Liver (tissue), 3 donors: ENCODE results near the gene SOD1.
"Not testable (repeated sequence)": the region's sequence is repeated elsewhere in the genome, so short reads cannot be mapped to it uniquely, and the experiment has no call there.

Source experiments
- ATF3 ChIP-seq: IDR thresholded peaks from 2 replicates; pipeline ENCODE4 v1.6.1; 2016; ENCODE audit warnings: antibody characterized with exemption
- GABPA ChIP-seq, 2 donors: IDR thresholded peaks in 1 of 2; conservative IDR thresholded peaks in 1 of 2; 2 replicates each; pipeline ENCODE4 v1.6.1; 2016; ENCODE audit warnings: antibody characterized with exemption in 2 of 2, mild to moderate bottlenecking in 1 of 2, moderate library complexity in 1 of 2
- HNF4A ChIP-seq, 2 donors: conservative IDR thresholded peaks; 2 replicates each; pipeline ENCODE4 v1.6.1; 2016; ENCODE audit warnings: antibody characterized with exemption in 2 of 2, mild to moderate bottlenecking in 2 of 2
- TF ChIP-seq, protein P1 (sequence below): fragments of 150-350 bp; IDR thresholded peaks from 2 replicates; pipeline ENCODE4 v1.5.1; 2017; ENCODE audit warnings: improper control_type of control experiment, low read depth, low read length; ENCODE audit not compliant: missing input control
- donor health status: healthy.
- donor health status: healthy.

DNA sequence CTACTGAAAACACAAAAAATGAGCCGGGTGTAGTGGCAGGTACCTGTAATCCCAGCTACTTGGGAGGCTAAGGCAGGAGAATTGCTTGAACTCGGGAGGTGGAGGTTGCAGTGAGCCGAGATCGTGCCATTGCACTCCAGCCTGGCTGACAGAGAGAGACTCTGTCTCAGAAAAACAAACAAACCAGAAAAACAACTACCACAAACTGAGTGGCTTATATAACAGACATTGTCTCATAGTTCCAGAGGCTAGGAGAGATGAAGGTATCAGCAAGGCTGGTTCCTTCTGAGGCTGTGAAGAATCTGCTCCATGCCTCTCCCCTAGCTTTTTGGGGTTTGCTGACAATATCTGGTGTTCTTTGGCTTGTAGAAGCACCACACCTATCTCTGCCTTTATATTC lies 8.0 kb upstream of the SOD1 start:
- TF ChIP-seq, protein P1, sequence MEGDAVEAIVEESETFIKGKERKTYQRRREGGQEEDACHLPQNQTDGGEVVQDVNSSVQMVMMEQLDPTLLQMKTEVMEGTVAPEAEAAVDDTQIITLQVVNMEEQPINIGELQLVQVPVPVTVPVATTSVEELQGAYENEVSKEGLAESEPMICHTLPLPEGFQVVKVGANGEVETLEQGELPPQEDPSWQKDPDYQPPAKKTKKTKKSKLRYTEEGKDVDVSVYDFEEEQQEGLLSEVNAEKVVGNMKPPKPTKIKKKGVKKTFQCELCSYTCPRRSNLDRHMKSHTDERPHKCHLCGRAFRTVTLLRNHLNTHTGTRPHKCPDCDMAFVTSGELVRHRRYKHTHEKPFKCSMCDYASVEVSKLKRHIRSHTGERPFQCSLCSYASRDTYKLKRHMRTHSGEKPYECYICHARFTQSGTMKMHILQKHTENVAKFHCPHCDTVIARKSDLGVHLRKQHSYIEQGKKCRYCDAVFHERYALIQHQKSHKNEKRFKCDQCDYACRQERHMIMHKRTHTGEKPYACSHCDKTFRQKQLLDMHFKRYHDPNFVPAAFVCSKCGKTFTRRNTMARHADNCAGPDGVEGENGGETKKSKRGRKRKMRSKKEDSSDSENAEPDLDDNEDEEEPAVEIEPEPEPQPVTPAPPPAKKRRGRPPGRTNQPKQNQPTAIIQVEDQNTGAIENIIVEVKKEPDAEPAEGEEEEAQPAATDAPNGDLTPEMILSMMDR, result not testable (repeated sequence)
- not testable (repeated sequence) for TF ChIP-seq ATF3; GABPA (IDR thresholded peaks at IDR 0.05 in 1 of 2, conservative IDR thresholded peaks at IDR 0.05 in 1 of 2)
- peak in 1 of 2 donors; percentile 27 for TF ChIP-seq HNF4A (conservative IDR thresholded peaks at IDR 0.05)
